KBM-7 (cell line): Measurements from ENCODE around the gene LMOD2.

Experiments
- DNase-seq: peaks from one replicate; pipeline ENCODE4 v3.0.0-alpha.2; 2015
- in situ Hi-C: fragments of 300-500 bp; cut with MboI; formaldehyde crosslinking; loops from 2 replicates; pipeline ENCODE4 v1.14.3; 2020; ENCODE audit warnings: low sequenced_read_pairs, low pct_unique_long_range_greater_than_20kb, mixed read lengths

Gene LMOD2

DNA sequence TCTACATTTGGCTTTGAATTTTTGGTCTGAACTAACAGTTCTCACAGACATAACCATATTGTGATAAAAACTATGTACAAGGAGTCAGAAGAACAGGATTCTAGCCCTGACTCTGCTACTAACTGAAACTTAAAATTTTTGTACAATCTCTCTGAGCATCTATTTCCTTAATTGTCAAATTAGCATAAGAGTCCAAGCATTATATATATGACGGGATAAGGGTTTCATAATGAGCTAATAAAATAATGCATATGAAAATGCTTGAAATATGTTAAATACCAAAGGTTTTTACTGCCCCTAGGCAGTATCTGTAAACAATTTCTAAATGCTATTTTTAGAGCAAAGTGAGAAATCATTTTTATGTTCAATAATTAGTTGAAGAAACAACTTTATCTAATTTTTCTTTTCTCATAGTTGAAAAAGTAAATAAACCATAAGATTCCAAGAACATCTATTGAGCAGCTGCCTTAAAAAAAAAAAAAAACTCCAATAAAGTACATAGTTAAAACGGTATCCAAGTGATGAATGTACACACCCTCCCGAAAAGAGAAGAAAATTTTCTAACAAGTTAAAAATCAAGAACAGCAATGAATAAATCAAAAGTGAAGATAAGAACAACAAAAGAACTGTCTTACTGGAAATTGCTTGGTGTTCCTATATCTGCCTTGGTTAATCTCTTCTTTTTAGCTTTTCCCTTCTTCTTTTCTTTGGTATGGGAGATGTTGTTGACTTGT lies 40.4 kb downstream of the LMOD2 start:
- DNase-seq = no peak
- in situ Hi-C loops = no loop called here

- in situ Hi-C loops = no loop called here
- no peak for DNase-seq
Observed at GRCh38 chr7:123705211-123705901, 49.7 kb downstream of the LMOD2 start.

DNA sequence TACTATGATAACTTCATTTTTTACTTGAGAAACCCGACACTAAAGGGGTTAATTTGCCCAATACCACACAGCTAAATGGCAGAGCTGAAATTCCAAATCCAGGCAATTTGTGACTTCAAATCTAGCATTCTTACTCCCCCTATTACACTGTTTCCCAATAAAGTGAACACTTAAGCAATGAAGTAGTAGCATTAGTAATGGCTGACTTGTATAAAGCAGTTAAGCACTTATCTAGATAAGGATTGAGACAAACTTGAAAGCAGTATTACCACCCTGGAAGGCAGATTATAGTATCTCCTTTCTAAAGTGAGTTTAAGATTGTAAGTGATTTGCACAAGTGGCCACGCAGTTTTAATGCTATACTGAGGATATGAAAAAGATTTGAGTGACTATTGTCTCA lies 53.9 kb downstream of the LMOD2 start:
- in situ Hi-C loops = no loop called here
- no peak for DNase-seq

DNA sequence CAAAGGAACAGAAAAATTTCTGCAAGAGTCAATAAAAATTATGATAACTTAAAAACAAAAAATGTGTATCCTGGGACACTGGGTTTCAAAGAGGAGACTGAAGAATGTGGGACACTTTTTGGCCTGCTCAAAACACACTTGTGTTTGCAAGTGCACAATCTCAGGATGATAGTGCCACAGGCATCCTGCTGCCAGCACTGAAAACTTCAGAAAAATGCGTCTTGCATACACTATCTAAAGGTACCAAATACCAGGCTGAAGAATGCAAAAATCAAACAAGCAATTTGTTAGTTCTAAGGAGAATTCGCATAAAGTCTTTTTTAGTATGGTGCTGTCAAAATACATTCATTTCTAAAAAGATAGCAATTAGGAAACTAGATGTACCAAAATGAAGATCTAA lies 55.0 kb downstream of the LMOD2 start:
- in situ Hi-C loops = no loop called here

GRCh38 chr7:123711832-123712293 lies 56.2 kb downstream of the LMOD2 start:
- peak; percentile 29 for DNase-seq
- in situ Hi-C loops = no loop called here

More for the DNA sequence above, 55.0 kb downstream of the LMOD2 start:
- no peak for DNase-seq

GRCh38 chr7:123712619-123713018 lies 57.0 kb downstream of the LMOD2 start:
- peak; percentile 26 for DNase-seq
- in situ Hi-C loops = no loop called here
